ENCODE data around the gene LRIT2.

Gene LRIT2

GRCh38 chr10:84198206-84198915 is 27.0 kb downstream of the LRIT2 start:
- in situ Hi-C loops (cut with MboI; ENCODE audit: low sequenced_read_pairs, unreplicated experiment): no loop called here
- no peak for TF ChIP-seq CTCF (IDR thresholded peaks at IDR 0.05; ENCODE audit: borderline replicate concordance, control extremely low read depth, extremely low read depth, insufficient read depth, missing control alignments)
- no peak for DNase-seq (ENCODE audit: low spot score)

GRCh38 chr10:84197643-84198042 is 27.7 kb downstream of the LRIT2 start:
- DNase-seq (ENCODE audit: low spot score): no peak
- TF ChIP-seq CTCF (IDR thresholded peaks at IDR 0.05; ENCODE audit: borderline replicate concordance, control extremely low read depth, extremely low read depth, insufficient read depth, missing control alignments): no peak
- in situ Hi-C loops (cut with MboI; ENCODE audit: low sequenced_read_pairs, unreplicated experiment): no loop called here

GRCh38 chr10:84196941-84197340 is 28.4 kb downstream of the LRIT2 start:
- no peak for DNase-seq (ENCODE audit: low spot score)
- no peak for TF ChIP-seq CTCF (IDR thresholded peaks at IDR 0.05; ENCODE audit: borderline replicate concordance, control extremely low read depth, extremely low read depth, insufficient read depth, missing control alignments)
- in situ Hi-C loops (cut with MboI; ENCODE audit: low sequenced_read_pairs, unreplicated experiment): no loop called here

- in situ Hi-C loops (cut with MboI; ENCODE audit: low sequenced_read_pairs, unreplicated experiment): no loop called here
- no peak for TF ChIP-seq CTCF (IDR thresholded peaks at IDR 0.05; ENCODE audit: borderline replicate concordance, control extremely low read depth, extremely low read depth, insufficient read depth, missing control alignments)
- DNase-seq (ENCODE audit: low spot score): no peak
Observed at GRCh38 chr10:84196083-84196482, 29.3 kb downstream of the LRIT2 start.

GRCh38 chr10:84195044-84195830 is 30.1 kb downstream of the LRIT2 start:
- no peak for DNase-seq (ENCODE audit: low spot score)
- TF ChIP-seq CTCF (IDR thresholded peaks at IDR 0.05; ENCODE audit: borderline replicate concordance, control extremely low read depth, extremely low read depth, insufficient read depth, missing control alignments): no peak
- in situ Hi-C loops (cut with MboI; ENCODE audit: low sequenced_read_pairs, unreplicated experiment): no loop called here

- no peak for TF ChIP-seq CTCF (IDR thresholded peaks at IDR 0.05; ENCODE audit: borderline replicate concordance, control extremely low read depth, extremely low read depth, insufficient read depth, missing control alignments)
- in situ Hi-C loops (cut with MboI; ENCODE audit: low sequenced_read_pairs, unreplicated experiment): no loop called here
- DNase-seq (ENCODE audit: low spot score): peak; percentile 85
Observed at GRCh38 chr10:84194424-84195043, 30.8 kb downstream of the LRIT2 start, which contains the start of gene CDHR1. TSS of gene CDHR1 (plus strand) at chr10:84194537. CDS start at chr10:84194761, 224 bp downstream.

Measured in GM13976 (cell line).